Measurements from ENCODE around the gene FRMD8.
"Not testable (repeated sequence)": the region's sequence is repeated elsewhere in the genome, so short reads cannot be mapped to it uniquely, and the experiment has no call there.

The FRMD8 gene

DNA sequence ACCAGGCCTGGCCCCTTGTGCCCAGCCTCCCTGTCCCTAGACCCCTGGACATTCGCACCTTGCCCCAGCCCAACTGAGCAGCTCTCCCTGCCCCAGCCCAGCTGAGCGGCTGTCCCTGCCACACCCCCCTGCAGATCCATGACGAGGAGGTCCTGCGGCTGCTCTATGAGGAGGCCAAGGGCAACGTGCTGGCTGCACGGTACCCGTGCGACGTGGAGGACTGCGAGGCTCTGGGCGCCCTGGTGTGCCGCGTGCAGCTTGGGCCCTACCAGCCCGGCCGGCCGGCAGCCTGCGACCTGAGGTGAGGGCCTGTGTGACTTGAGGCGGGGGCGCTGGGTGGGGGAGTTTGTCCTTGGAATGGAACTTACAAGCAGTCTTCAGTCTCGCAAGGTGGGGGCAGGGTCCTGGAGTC lies 7.7 kb downstream of the FRMD8 start:
- DNase-seq, result no peak

- no peak for DNase-seq
Observed at GRCh38 chr11:65395961-65396530, 9.6 kb downstream of the FRMD8 start.

- no peak for DNase-seq
Observed at GRCh38 chr11:65396769-65397745, 10.6 kb downstream of the FRMD8 start.

DNA sequence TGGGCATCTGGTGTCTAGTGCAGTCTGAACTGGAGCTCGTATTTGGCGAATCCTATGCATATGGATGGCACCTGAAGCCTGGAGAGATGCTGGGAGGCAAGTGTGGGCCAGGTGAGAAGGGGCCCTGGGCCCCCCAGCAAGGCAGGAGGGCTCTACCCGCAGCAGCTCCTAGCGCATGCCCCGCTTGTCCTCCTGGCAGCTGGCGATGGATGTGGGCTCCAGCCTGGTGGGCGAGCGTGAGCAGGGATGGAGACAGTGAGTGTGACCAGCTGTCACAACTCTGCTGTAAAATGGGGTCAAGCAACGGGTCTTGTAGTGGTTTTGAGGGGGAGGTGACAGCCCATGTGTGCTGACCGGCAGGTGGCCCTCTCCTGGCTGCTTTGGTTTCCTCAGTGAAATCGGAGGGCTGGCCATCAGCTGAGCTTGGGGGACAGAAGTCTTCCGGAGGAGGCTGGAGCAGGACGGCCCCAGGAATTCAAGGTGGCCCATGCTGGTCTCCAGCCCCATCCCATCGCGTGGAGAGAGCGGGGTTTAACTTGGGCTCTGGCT lies 12.0 kb downstream of the FRMD8 start:
- DNase-seq, result no peak

DNA sequence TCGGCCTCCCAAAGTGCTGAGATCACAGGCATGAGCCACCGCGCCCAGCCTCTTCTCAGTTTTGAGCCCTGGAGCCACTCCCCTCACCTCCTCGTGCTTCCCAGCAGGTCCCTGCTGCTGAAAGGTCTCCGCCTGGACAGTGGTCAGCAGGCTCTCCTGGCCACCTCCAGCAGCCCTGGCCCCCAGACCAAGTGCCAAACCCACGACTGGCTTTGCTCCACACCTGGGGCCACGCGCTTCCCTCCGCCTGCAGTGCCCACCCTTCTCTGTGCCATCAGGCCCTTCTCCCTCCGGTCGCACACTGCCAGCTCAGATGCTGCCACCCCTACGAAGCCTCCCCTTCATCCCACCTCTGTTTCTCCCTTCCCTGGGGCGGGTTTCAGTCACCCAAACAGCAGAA lies 12.8 kb downstream of the FRMD8 start:
- DNase-seq, result no peak

DNA sequence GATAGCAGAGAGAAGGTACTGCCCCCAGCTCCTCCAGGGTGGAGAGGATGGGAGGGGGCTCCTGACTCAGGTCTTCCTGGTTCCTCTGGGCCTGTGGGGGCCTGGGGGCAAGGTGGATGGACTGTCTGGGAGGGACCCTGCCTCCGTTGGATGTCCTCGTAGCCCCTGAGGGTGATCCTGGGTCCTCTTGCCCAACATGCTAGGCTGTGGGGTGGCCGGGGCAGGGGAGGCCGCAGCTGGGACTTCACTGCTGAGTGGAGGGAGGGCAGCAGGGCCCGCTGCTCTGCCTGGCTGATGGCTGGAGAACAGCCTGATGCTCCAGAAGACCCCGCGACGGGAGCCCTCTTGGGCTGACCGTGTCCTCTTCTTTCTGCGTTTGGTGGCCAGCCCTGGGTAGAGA lies 13.4 kb downstream of the FRMD8 start:
- DNase-seq, result no peak

DNA sequence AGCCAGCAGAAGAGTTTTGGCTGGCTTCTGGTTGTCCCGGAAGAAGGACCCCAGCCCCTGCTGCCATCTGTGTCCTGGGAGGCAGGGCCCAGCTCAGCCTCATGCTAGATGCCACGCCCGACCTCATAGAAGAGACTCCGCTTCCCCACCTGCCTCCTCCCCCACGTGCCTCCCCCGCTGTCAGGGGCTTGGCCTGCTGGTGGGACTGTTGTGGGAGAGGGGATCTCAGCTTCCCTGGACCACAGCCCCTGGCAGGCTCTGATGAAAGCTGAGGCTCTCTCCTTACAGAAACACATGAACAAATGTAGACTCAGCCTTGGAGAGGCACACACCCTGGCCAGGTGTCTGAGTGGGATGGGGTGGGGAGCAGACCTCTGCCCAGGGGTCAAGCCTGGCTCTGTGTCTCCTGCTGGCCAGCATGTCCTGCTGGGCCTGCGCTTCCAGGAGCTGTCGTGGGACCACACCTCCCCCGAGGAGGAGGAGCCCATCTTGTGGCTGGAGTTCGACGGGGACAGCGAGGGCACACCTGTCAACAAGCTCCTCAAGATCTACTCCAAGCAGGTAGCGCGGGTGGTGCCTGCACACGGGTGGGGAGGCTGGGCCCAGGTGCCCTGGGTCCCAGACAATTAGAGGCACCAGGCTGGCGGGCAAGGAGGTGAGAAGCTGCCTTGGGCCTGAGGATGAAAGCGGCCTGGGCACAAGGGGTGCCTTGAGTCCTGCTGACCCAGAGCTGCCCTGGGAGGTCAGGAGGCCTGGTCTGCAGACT lies 14.1 kb downstream of the FRMD8 start:
- no peak for DNase-seq

- no peak for DNase-seq
Observed at GRCh38 chr11:65401073-65401802, 14.8 kb downstream of the FRMD8 start.

- DNase-seq, result no peak
Observed at GRCh38 chr11:65401803-65402248, 15.4 kb downstream of the FRMD8 start.

- DNase-seq, result no peak
Observed at GRCh38 chr11:65402790-65403189, 16.4 kb downstream of the FRMD8 start.

GRCh38 chr11:65403607-65404121 lies 17.2 kb downstream of the FRMD8 start:
- DNase-seq, result peak; percentile 81 to 88 (median 85)

GRCh38 chr11:65404210-65404609 lies 17.8 kb downstream of the FRMD8 start:
- no peak for DNase-seq

DNA sequence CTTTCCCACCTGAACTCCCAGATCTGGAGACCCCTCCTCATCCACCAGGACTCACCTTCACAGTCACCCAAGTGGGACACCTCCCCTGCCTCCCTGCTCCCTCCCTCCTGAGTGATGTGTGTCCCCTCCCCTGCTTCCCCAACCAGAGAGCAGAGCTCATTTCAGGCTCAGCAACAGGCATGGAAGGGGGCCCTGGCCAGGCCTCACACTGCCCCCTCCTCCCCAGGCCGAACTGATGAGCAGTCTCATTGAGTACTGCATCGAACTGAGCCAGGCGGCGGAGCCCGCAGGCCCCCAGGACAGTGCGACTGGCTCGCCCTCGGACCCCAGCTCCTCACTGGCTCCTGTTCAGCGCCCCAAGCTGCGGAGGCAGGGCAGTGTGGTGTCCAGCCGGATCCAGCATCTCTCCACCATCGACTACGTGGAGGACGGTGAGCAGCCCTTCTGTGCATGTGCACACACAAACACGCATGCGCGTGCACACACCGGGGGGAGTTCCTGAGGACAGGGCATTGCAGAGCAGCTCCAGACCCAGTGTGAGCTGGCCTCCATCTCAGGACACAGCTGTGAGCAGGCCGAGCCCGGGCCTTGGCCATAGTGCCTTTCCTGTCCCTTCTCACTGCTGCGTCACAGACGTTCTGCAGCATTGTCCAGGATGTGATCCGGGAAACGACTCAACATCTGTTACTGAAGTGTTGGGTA lies 18.4 kb downstream of the FRMD8 start:
- DNase-seq, result no peak

DNA sequence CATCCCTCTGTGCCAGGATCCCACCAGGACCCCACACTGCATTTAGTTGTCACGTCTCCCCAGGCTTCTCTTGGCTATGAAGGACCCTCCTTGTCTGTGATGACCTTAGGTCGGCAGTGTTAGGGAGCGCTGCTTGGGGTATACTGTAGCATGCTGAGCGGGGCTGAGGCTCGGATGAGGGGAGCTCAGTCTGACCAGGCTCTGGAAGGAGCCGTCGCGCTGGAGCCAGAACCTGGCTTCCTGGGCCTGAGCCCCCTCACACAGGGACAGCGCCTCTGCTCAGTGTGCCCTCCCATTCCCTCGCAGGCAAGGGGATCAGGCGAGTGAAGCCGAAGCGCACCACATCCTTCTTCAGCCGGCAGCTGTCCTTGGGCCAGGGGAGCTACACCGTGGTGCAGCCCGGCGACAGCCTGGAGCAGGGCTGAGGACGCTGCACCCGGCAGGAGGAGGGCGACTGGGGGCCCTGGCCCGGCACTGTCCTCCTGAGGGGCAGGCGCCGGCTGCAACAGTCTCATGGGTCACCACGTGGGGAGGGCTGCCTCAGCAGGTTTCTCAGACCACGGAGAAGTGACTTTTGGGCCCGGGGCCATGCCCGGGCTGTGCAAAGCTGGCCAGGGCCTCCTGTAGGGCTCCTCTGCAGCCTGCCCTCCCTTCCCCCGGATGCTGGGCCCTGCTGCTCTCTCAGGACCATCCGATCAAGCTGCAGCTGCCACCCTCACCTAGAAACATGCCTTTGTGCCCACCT lies 24.7 kb downstream of the FRMD8 start:
- DNase-seq, result no peak

GRCh38 chr11:65411681-65412070 lies 25.2 kb downstream of the FRMD8 start:
- no peak for DNase-seq

- DNase-seq, result no peak
Observed at GRCh38 chr11:65412271-65413076, 26.0 kb downstream of the FRMD8 start.

DNA sequence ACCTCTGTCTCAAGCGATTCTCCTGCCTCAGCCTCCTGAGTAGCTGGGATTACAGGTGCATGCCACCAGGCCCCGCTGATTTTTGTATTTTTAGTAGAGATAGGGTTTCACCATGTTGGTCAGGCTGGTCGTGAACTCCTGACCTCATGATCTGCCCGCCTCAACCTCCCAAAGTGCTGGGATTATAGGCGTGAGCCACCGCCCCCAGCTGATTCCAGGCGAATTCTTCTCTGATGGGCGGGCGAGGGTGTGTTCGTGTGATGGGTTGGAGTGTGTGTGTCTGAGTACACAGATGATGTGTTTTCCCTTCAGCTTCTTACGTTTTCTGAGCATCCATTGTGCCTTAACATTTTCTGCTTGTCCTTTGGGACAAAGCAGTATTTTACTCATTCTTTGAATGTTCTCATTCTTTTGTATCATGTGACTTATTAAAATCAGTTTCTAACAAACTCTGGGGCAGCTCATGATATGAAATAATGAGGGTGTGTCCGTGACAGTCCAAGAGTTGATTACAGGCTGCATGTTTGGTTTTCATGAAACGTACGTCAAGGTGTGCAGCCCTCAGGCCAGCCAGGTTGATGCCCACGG lies 26.7 kb downstream of the FRMD8 start:
- not testable (repeated sequence) for DNase-seq

DNA sequence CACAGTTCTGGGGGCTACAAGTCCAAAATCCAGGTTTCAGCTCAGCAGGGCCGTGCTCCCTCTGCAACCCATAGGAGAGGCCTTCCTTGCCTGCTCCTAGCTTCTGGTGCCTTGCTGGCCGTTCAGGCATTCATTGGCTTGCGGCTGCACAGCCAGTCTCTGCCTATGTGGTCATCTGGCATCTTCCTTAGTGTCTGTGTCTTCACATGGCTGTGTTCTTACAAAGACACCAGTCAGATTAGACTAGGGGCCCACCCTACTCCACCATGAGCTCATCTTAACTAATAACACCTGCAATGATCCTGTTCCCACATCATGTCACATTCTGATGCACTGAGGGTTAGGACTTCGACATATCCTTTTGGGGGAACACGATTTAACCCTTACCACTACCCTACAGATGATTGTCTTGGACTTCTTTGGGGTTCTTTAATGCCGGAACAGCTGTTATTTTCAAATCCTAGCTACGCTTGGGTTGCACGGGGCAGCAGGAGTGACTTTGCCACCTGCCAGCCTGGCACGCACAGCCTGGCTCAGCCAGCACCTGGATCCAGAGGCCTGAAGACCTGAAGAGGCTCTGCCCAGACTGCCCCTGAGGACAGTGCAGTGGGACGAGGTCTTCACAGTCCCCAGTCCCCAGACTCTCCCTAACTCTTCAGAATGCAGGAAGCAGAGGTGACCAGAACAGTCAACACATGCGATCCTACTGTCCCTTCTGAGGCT lies 28.5 kb downstream of the FRMD8 start:
- DNase-seq, result no peak

All from suppressor macrophage treated with lipopolysaccharide for 1 hour (primary cell).